IPS DF 4.7 (cell line): ENCODE measurements around the gene GPR87.

Experiments used
- DNase-seq: peaks from one replicate; pipeline ENCODE4 v3.0.0-alpha.2; 2013; ENCODE audit warnings: low spot score; ENCODE audit errors: extremely low read depth

Gene GPR87

GRCh38 chr3:151318313-151318712, 1.7 kb upstream of the GPR87 start:
- DNase-seq = no peak

- no peak for DNase-seq
These were observed 774 bp downstream of the GPR87 start for GRCh38 chr3:151315846-151316245.

- no peak for DNase-seq
These were observed 1.5 kb downstream of the GPR87 start for GRCh38 chr3:151315136-151315535.

- DNase-seq = no peak
These were observed 2.0 kb downstream of the GPR87 start for GRCh38 chr3:151314593-151314992.

GRCh38 chr3:151314137-151314536, 2.5 kb downstream of the GPR87 start:
- no peak for DNase-seq

- no peak for DNase-seq
These were observed 3.6 kb downstream of the GPR87 start for GRCh38 chr3:151312972-151313371.

- no peak for DNase-seq
These were observed 7.1 kb downstream of the GPR87 start for GRCh38 chr3:151309566-151309965.

GRCh38 chr3:151307583-151308488, 8.8 kb downstream of the GPR87 start:
- DNase-seq = no peak

GRCh38 chr3:151307131-151307530, 9.5 kb downstream of the GPR87 start:
- DNase-seq = no peak

- DNase-seq = no peak
These were observed 10.3 kb downstream of the GPR87 start for GRCh38 chr3:151306168-151306810.

GRCh38 chr3:151305775-151306151, 10.9 kb downstream of the GPR87 start:
- no peak for DNase-seq

GRCh38 chr3:151305060-151305774, 11.4 kb downstream of the GPR87 start:
- DNase-seq = peak; percentile 71

- no peak for DNase-seq
These were observed 12.9 kb downstream of the GPR87 start for GRCh38 chr3:151303751-151304150.

GRCh38 chr3:151301787-151302186, 14.8 kb downstream of the GPR87 start:
- no peak for DNase-seq

GRCh38 chr3:151300539-151300938, 16.1 kb downstream of the GPR87 start:
- DNase-seq = no peak

- DNase-seq = no peak
These were observed 17.6 kb downstream of the GPR87 start for GRCh38 chr3:151299006-151299405.

- no peak for DNase-seq
These were observed 19.2 kb downstream of the GPR87 start for GRCh38 chr3:151297429-151297828.

GRCh38 chr3:151296226-151296625, 20.4 kb downstream of the GPR87 start:
- DNase-seq = no peak

- DNase-seq = no peak
These were observed 23.5 kb downstream of the GPR87 start for GRCh38 chr3:151293127-151293526.

GRCh38 chr3:151290673-151291072, 25.9 kb downstream of the GPR87 start:
- no peak for DNase-seq

- no peak for DNase-seq
These were observed 27.2 kb downstream of the GPR87 start for GRCh38 chr3:151289445-151289844.

GRCh38 chr3:151285940-151286339, 30.7 kb downstream of the GPR87 start:
- no peak for DNase-seq
